Right lobe of liver (tissue), 4 donors: Measurements from ENCODE around the gene WASHC4.

Experiments
- CTCF ChIP-seq, 4 donors: fragments of 200-600 bp in 3 of 4; fragments of 450-650 bp in 1 of 4; IDR thresholded peaks; one replicate each; pipeline versions ENCODE4 v1.5.1 to v1.8.0; 2016 to 2022; ENCODE audit warnings: antibody characterized with exemption in 4 of 4, mild to moderate bottlenecking in 2 of 4
- POLR2A ChIP-seq: fragments of 450-650 bp; IDR thresholded peaks from one replicate; pipeline ENCODE4 v1.6.1; 2017; ENCODE audit warnings: antibody characterized with exemption, mild to moderate bottlenecking
- donor health status: DM: no; HTN: no; CAD: no.
- donor health status: DM: no; HTN: no; CAD: no.
- donor health status: DM: no; HTN: yes; CAD: no.

- TF ChIP-seq CTCF (IDR thresholded peaks at IDR 0.05), result no peak
- TF ChIP-seq POLR2A, result no peak
These were observed 3.3 kb downstream of the WASHC4 start for GRCh38 chr12:105110851-105111250.
